ENCODE results near the gene PEAK3. TPM values are rescaled to one million over a fixed set of nuclear protein-coding genes. Genes with fewer than 3 reads are reported as not detected.

The PEAK3 gene
- total RNA-seq, 1 experiment from 2014 or later = not detected

GRCh38 chr19:2251106-2252054 lies 30.6 kb downstream of the PEAK3 start:
- no peaks in the 10 kb centered on the region for H3K9me3 ChIP-seq (replicated peaks)
- H3K27me3 ChIP-seq (replicated peaks) = no peaks in the 10 kb centered on the region
- H3K27ac ChIP-seq = no peak overlapping the region
- H3K4me3 ChIP-seq = no peak overlapping the region
- 0 out of 2 replicates have a peak, but pooled peaks cover 3% of the 10 kb centered on the region for H3K4me1 ChIP-seq (replicated peaks)
- peaks cover 33% of the 10 kb centered on the region for H3K36me3 ChIP-seq
- no peak for DNase-seq (ENCODE audit: low read depth in 1 of 2, low spot score in 2 of 2)

- no peak overlapping the region for H3K4me3 ChIP-seq
Observed at GRCh38 chr19:2250766-2251105, 31.2 kb downstream of the PEAK3 start.

GRCh38 chr19:2249880-2250765 lies 31.9 kb downstream of the PEAK3 start:
- no peaks in the 10 kb centered on the region for H3K4me1 ChIP-seq (replicated peaks)
- no peak overlapping the region for H3K4me3 ChIP-seq
- H3K36me3 ChIP-seq = peaks cover 46% of the 10 kb centered on the region
- H3K27ac ChIP-seq = no peak overlapping the region
- DNase-seq (ENCODE audit: low read depth in 1 of 2, low spot score in 2 of 2) = no peak
- H3K27me3 ChIP-seq (replicated peaks) = no peaks in the 10 kb centered on the region
- H3K9me3 ChIP-seq (replicated peaks) = no peaks in the 10 kb centered on the region

More at GRCh38 chr19:2250766-2251105, 31.2 kb downstream of the PEAK3 start:
- Histone ChIP-seq H3K4me1 (replicated peaks) (no peaks in the 10 kb centered on the region), H3K27me3 (replicated peaks) (no peaks in the 10 kb centered on the region), H3K27ac (no peak overlapping the region), H3K36me3 (peaks cover 40% of the 10 kb centered on the region), H3K9me3 (replicated peaks) (no peaks in the 10 kb centered on the region)
- DNase-seq (ENCODE audit: low read depth in 1 of 2, low spot score in 2 of 2) = no peak

GRCh38 chr19:2249010-2249866 lies 32.7 kb downstream of the PEAK3 start, which contains the start of gene AMH:
AMH (plus strand) TSS chr19:2249323; CDS start chr19:2249333, 10 bp downstream.
- no peak within 1 kb of the TSS for H3K4me3 ChIP-seq
- H3K27me3 ChIP-seq (replicated peaks) = no peaks in the 10 kb centered on the region
- no peaks in the 10 kb centered on the region for H3K9me3 ChIP-seq (replicated peaks)
- H3K36me3 ChIP-seq = peaks cover 55% of the 10 kb centered on the region
- H3K4me1 ChIP-seq (replicated peaks) = no peaks in the 10 kb centered on the region
- no peak within 1 kb of the TSS for H3K27ac ChIP-seq
- DNase-seq (ENCODE audit: low read depth in 1 of 2, low spot score in 2 of 2) = no peak

GRCh38 chr19:2248136-2249009 lies 33.6 kb downstream of the PEAK3 start:
- Histone ChIP-seq H3K36me3 (peaks cover 63% of the 10 kb centered on the region), H3K9me3 (replicated peaks) (no peaks in the 10 kb centered on the region), H3K4me1 (replicated peaks) (no peaks in the 10 kb centered on the region), H3K27ac (no peak overlapping the region), H3K4me3 (no peak overlapping the region), H3K27me3 (replicated peaks) (no peaks in the 10 kb centered on the region)
- DNase-seq (ENCODE audit: low read depth in 1 of 2, low spot score in 2 of 2) = no peak

GRCh38 chr19:2247433-2248101 lies 34.4 kb downstream of the PEAK3 start:
- H3K36me3 ChIP-seq = peaks cover 71% of the 10 kb centered on the region
- H3K4me3 ChIP-seq = no peak overlapping the region
- no peak for DNase-seq (ENCODE audit: low read depth in 1 of 2, low spot score in 2 of 2)
- H3K9me3 ChIP-seq (replicated peaks) = no peaks in the 10 kb centered on the region; the same call in 1 of the 2 replicates
- no peak overlapping the region for H3K27ac ChIP-seq
- H3K4me1 ChIP-seq (replicated peaks) = no peaks in the 10 kb centered on the region
- H3K27me3 ChIP-seq (replicated peaks) = no peaks in the 10 kb centered on the region

GRCh38 chr19:2246801-2247361 lies 35.1 kb downstream of the PEAK3 start:
- Histone ChIP-seq H3K36me3 (peaks cover 78% of the 10 kb centered on the region), H3K27ac (no peak overlapping the region)
- DNase-seq (ENCODE audit: low read depth in 1 of 2, low spot score in 2 of 2) = no peak

GRCh38 chr19:2246014-2246620 lies 35.9 kb downstream of the PEAK3 start:
- no peak for DNase-seq (ENCODE audit: low read depth in 1 of 2, low spot score in 2 of 2)
- no peaks in the 10 kb centered on the region for H3K4me1 ChIP-seq (replicated peaks)
- H3K36me3 ChIP-seq = peaks cover 85% of the 10 kb centered on the region
- no peaks in the 10 kb centered on the region; the same call in 1 of the 2 replicates for H3K9me3 ChIP-seq (replicated peaks)
- no peak overlapping the region for H3K27ac ChIP-seq
- H3K4me3 ChIP-seq = no peak overlapping the region
- H3K27me3 ChIP-seq (replicated peaks) = no peaks in the 10 kb centered on the region

More at GRCh38 chr19:2246801-2247361, 35.1 kb downstream of the PEAK3 start:
- Histone ChIP-seq H3K4me1 (replicated peaks) (no peaks in the 10 kb centered on the region), H3K4me3 (no peak overlapping the region), H3K27me3 (replicated peaks) (no peaks in the 10 kb centered on the region), H3K9me3 (replicated peaks) (no peaks in the 10 kb centered on the region; the same call in 1 of the 2 replicates)

GRCh38 chr19:2245273-2245672 lies 36.7 kb downstream of the PEAK3 start:
- Histone ChIP-seq H3K27ac (no peak overlapping the region), H3K4me1 (replicated peaks) (peaks cover 3% of the 10 kb centered on the region), H3K36me3 (peaks cover 93% of the 10 kb centered on the region), H3K27me3 (replicated peaks) (no peaks in the 10 kb centered on the region), H3K9me3 (replicated peaks) (no peaks in the 10 kb centered on the region; the same call in 1 of the 2 replicates), H3K4me3 (no peak overlapping the region)
- no peak for DNase-seq (ENCODE audit: low read depth in 1 of 2, low spot score in 2 of 2)

- Histone ChIP-seq H3K27me3 (replicated peaks) (no peaks in the 10 kb centered on the region), H3K36me3 (peaks cover 91% of the 10 kb centered on the region), H3K4me3 (no peak overlapping the region), H3K27ac (no peak overlapping the region), H3K9me3 (replicated peaks) (no peaks in the 10 kb centered on the region; the same call in 1 of the 2 replicates), H3K4me1 (replicated peaks) (peaks cover 10% of the 10 kb centered on the region)
- no peak for DNase-seq (ENCODE audit: low read depth in 1 of 2, low spot score in 2 of 2)
Observed at GRCh38 chr19:2244486-2244885, 37.5 kb downstream of the PEAK3 start.

GRCh38 chr19:2244125-2244411 lies 37.9 kb downstream of the PEAK3 start:
- no peak overlapping the region for H3K27ac ChIP-seq
- H3K4me1 ChIP-seq (replicated peaks) = peaks cover 13% of the 10 kb centered on the region
- no peak for DNase-seq (ENCODE audit: low read depth in 1 of 2, low spot score in 2 of 2)
- H3K27me3 ChIP-seq (replicated peaks) = no peaks in the 10 kb centered on the region
- no peaks in the 10 kb centered on the region; the same call in 1 of the 2 replicates for H3K9me3 ChIP-seq (replicated peaks)
- H3K4me3 ChIP-seq = no peak overlapping the region
- peaks cover 87% of the 10 kb centered on the region for H3K36me3 ChIP-seq
